Stimulated activated CD4-positive, alpha-beta T cell treated with anti-CD3 and anti-CD28 coated beads, Interleukin-1b, Interleukin-23, amount 100 ng/mL, for 24 hours (primary cell): ENCODE measurements around the gene TFAM.
"Not testable (repeated sequence)": the region's sequence is repeated elsewhere in the genome, so short reads cannot be mapped to it uniquely, and the experiment has no call there.

Source experiments
- DNase-seq, 4 experiments: peaks; one replicate each; pipeline ENCODE4 v3.0.0-alpha.2; 2020; ENCODE audit warnings: low read depth in 4 of 4, low spot score in 1 of 4

Gene TFAM

GRCh38 chr10:58372607-58373441 is 12.4 kb upstream of the TFAM start:
- DNase-seq: no peak

GRCh38 chr10:58373442-58373827 is 11.8 kb upstream of the TFAM start:
- DNase-seq: no peak

- DNase-seq: no peak
Observed at GRCh38 chr10:58382489-58382995, 2.7 kb upstream of the TFAM start.

- no peak for DNase-seq
Observed at GRCh38 chr10:58384095-58384494, 1.1 kb upstream of the TFAM start.

GRCh38 chr10:58384544-58384998 is 639 bp upstream of the TFAM start:
- DNase-seq: no peak

- peak in 1 of 4 experiments; percentile 3 for DNase-seq
Observed at GRCh38 chr10:58385784-58386112, 538 bp downstream of the TFAM start.

- no peak for DNase-seq
Observed at GRCh38 chr10:58389024-58389423, 3.8 kb downstream of the TFAM start.

- DNase-seq: no peak
Observed at GRCh38 chr10:58393317-58393716, 8.1 kb downstream of the TFAM start.

- DNase-seq: no peak
Observed at GRCh38 chr10:58394471-58394870, 9.3 kb downstream of the TFAM start.

GRCh38 chr10:58396057-58396456 is 10.8 kb downstream of the TFAM start:
- DNase-seq: no peak

- DNase-seq: no peak
Observed at GRCh38 chr10:58397830-58398229, 12.6 kb downstream of the TFAM start.

GRCh38 chr10:58399410-58399809 is 14.2 kb downstream of the TFAM start:
- DNase-seq: no peak

GRCh38 chr10:58400609-58401008 is 15.4 kb downstream of the TFAM start:
- DNase-seq: no peak

GRCh38 chr10:58404001-58404400 is 18.8 kb downstream of the TFAM start:
- no peak for DNase-seq

GRCh38 chr10:58409956-58410610 is 24.9 kb downstream of the TFAM start:
- DNase-seq: no peak

GRCh38 chr10:58412502-58412961 is 27.3 kb downstream of the TFAM start:
- no peak for DNase-seq

GRCh38 chr10:58414270-58415041 is 29.2 kb downstream of the TFAM start:
- no peak for DNase-seq

GRCh38 chr10:58415757-58416156 is 30.5 kb downstream of the TFAM start:
- DNase-seq: no peak

GRCh38 chr10:58417902-58418301 is 32.7 kb downstream of the TFAM start:
- not testable (repeated sequence) for DNase-seq

- DNase-seq: no peak
Observed at GRCh38 chr10:58424176-58424575, 39.0 kb downstream of the TFAM start.

GRCh38 chr10:58428436-58428835 is 43.2 kb downstream of the TFAM start:
- not testable (repeated sequence) for DNase-seq

- DNase-seq: no peak
Observed at GRCh38 chr10:58431903-58432302, 46.7 kb downstream of the TFAM start.
